HepG2 (cell line): ENCODE data around the gene GADD45GIP1. TPM values are rescaled to one million over a fixed set of nuclear protein-coding genes. Genes with fewer than 3 reads are reported as not detected.

Experiments used
- MBD4 ChIP-seq: IDR thresholded peaks from 2 replicates; pipeline ENCODE4 v1.6.1; 2012; ENCODE audit warnings: low read length, inconsistent platforms, borderline replicate concordance
- NFKB2 ChIP-seq: sonication (generic); formaldehyde crosslinking; IDR thresholded peaks from 2 replicates; pipeline ENCODE4 v1.4.0; 2020; ENCODE audit warnings: missing genetic modification reagents, borderline replicate concordance
- NKX3-1 ChIP-seq: sonication (generic); formaldehyde crosslinking; IDR thresholded peaks from 2 replicates; pipeline ENCODE4 v1.5.0; 2020; ENCODE audit warnings: missing genetic modification reagents
- NPAS2 ChIP-seq: sonication (generic); formaldehyde crosslinking; IDR thresholded peaks from 2 replicates; pipeline ENCODE4 v1.8.0; 2022; ENCODE audit warnings: mild to moderate bottlenecking, missing genetic modification reagents, borderline replicate concordance
- PRPF4 ChIP-seq: fragments of 200-400 bp; formaldehyde crosslinking; IDR thresholded peaks from 2 replicates; pipeline ENCODE4 v1.6.1; 2016; ENCODE audit warnings: low read length, low read depth; ENCODE audit not compliant: poor library complexity, severe bottlenecking
- STAG1 ChIP-seq: sonication (generic); formaldehyde crosslinking; IDR thresholded peaks from 2 replicates; pipeline ENCODE4 v1.4.0; 2020; ENCODE audit warnings: missing genetic modification reagents
- TCF7 ChIP-seq: sonication (generic); IDR thresholded peaks from 2 replicates; pipeline ENCODE4 v1.6.1; 2016; ENCODE audit warnings: antibody characterized with exemption, low read depth
- ZNF276 ChIP-seq: sonication (generic); formaldehyde crosslinking; IDR thresholded peaks from 2 replicates; pipeline ENCODE4 v1.4.0; 2020; ENCODE audit warnings: mild to moderate bottlenecking, low read depth, missing genetic modification reagents
- ZNF296 ChIP-seq: sonication (generic); formaldehyde crosslinking; conservative IDR thresholded peaks from 2 replicates; pipeline ENCODE4 v1.5.0; 2020; ENCODE audit warnings: mild to moderate bottlenecking, missing genetic modification reagents
- ZNF317 ChIP-seq: sonication (generic); formaldehyde crosslinking; IDR thresholded peaks from 2 replicates; pipeline ENCODE4 v1.5.0; 2020; ENCODE audit warnings: mild to moderate bottlenecking, missing genetic modification reagents
- ZNF430 ChIP-seq: sonication (generic); formaldehyde crosslinking; IDR thresholded peaks from 2 replicates; pipeline ENCODE4 v1.9.0; 2021; ENCODE audit warnings: mild to moderate bottlenecking, missing genetic modification reagents
- ZNF501 ChIP-seq: sonication (generic); formaldehyde crosslinking; IDR thresholded peaks from 2 replicates; pipeline ENCODE4 v1.5.1; 2020; ENCODE audit warnings: mild to moderate bottlenecking, moderate library complexity, missing genetic modification reagents
- ZNF687 ChIP-seq: sonication (generic); formaldehyde crosslinking; IDR thresholded peaks from 2 replicates; pipeline ENCODE4 v1.5.1; 2020; ENCODE audit warnings: mild to moderate bottlenecking, missing genetic modification reagents, moderate library complexity
- ZNF703 ChIP-seq: sonication (generic); formaldehyde crosslinking; IDR thresholded peaks from 2 replicates; pipeline ENCODE4 v1.5.1; 2020; ENCODE audit warnings: missing genetic modification reagents, mild to moderate bottlenecking, moderate library complexity, borderline replicate concordance
- ZNF782 ChIP-seq: sonication (generic); formaldehyde crosslinking; IDR thresholded peaks from 2 replicates; pipeline ENCODE4 v1.4.0; 2020; ENCODE audit warnings: missing genetic modification reagents, mild to moderate bottlenecking, borderline replicate concordance
- polyA plus RNA-seq, 8 experiments: library from polyadenylated mRNA; depleted of rRNA in 3 of 8; stranded (reverse) in 7 of 8; unstranded in 1 of 8; fragments of >200 nt; fragmentation: Illumina TruSeq in 4 of 8; extraction: Trizol in 4 of 8; gene quantifications; 2 replicates each; pipeline versions ENCODE4 v1.2.1 to v1.2.3, GENCODE V29; 2011 to 2016; ENCODE audit warnings: low read depth in 4 of 8, missing spikeins in 1 of 8, mixed read lengths in 1 of 8; ENCODE audit not compliant: insufficient read depth in 1 of 8
- total RNA-seq, 5 experiments: library from RNA; depleted of rRNA; stranded (reverse); fragments of >200 nt; fragmentation: Illumina TruSeq; extraction: Trizol; gene quantifications; 2 replicates each; pipeline ENCODE4 v1.2.3, GENCODE V29; 2016; ENCODE audit warnings: low read depth in 1 of 5
- TF ChIP-seq, protein P1 (sequence below): sonication (generic); formaldehyde crosslinking; IDR thresholded peaks from 2 replicates; pipeline ENCODE4 v1.9.0; 2021; ENCODE audit warnings: missing genetic modification reagents, borderline replicate concordance
- TF ChIP-seq, protein P2 (sequence below): IDR thresholded peaks from 2 replicates; pipeline ENCODE4 v1.6.1; 2016; ENCODE audit warnings: missing biosample characterization, missing genetic modification reagents, low read depth

The GADD45GIP1 gene
- total and polyA plus RNA-seq, 2 of the 13 experiments (the other 11 are each of a cell fraction or from before 2014, with no cell fraction given), result 24.6 to 30.7 TPM

GRCh38 chr19:12933287-12934072, 23.5 kb downstream of the GADD45GIP1 start, which contains the start of gene FARSA (continued):
- TF ChIP-seq ZNF687 (CRISPR knock-in tag) (peak; percentile 89), NPAS2 (no peak), ZNF501 (peak; percentile 95), TCF7 (no peak), ZNF430 (CRISPR knock-in tag) (no peak), ZNF317 (CRISPR knock-in tag) (peak; percentile 82), MBD4 (no peak), ZNF782 (CRISPR knock-in tag) (peak; percentile 62; the same call in 1 of the 2 replicates), NKX3-1 (CRISPR knock-in tag) (no peak), ZNF703 (CRISPR knock-in tag) (no peak), ZNF296 (CRISPR knock-in tag) (peak; percentile 28), PRPF4 (no peak), ZNF276 (no peak), STAG1 (CRISPR knock-in tag) (no peak), NFKB2 (CRISPR knock-in tag) (peak; percentile 58; the same call in 1 of the 2 replicates)
- TF ChIP-seq, protein P1, sequence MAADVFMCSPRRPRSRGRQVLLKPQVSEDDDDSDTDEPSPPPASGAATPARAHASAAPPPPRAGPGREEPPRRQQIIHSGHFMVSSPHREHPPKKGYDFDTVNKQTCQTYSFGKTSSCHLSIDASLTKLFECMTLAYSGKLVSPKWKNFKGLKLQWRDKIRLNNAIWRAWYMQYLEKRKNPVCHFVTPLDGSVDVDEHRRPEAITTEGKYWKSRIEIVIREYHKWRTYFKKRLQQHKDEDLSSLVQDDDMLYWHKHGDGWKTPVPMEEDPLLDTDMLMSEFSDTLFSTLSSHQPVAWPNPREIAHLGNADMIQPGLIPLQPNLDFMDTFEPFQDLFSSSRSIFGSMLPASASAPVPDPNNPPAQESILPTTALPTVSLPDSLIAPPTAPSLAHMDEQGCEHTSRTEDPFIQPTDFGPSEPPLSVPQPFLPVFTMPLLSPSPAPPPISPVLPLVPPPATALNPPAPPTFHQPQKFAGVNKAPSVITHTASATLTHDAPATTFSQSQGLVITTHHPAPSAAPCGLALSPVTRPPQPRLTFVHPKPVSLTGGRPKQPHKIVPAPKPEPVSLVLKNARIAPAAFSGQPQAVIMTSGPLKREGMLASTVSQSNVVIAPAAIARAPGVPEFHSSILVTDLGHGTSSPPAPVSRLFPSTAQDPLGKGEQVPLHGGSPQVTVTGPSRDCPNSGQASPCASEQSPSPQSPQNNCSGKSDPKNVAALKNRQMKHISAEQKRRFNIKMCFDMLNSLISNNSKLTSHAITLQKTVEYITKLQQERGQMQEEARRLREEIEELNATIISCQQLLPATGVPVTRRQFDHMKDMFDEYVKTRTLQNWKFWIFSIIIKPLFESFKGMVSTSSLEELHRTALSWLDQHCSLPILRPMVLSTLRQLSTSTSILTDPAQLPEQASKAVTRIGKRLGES (CRISPR knock-in tag), result no peak
- TF ChIP-seq, protein P2, sequence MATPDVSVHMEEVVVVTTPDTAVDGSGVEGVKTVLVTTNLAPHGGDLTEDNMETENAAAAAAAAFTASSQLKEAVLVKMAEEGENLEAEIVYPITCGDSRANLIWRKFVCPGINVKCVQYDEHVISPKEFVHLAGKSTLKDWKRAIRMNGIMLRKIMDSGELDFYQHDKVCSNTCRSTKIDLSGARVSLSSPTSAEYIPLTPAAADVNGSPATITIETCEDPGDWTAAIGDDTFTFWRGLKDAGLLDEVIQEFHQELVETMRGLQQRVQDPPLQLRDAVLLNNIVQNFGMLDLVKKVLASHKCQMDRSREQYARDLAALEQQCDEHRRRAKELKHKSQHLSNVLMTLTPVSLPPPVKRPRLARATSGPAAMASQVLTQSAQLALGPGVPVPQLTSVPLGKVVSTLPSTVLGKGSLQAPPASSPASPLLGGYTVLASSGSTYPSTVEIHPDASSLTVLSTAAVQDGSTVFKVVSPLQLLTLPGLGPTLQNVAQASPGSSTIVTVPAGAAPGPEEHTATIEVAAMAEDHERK (CRISPR knock-in tag), result no peak
